Prostate gland (tissue), 2 donors: Measurements from ENCODE around the gene NFE2L3. TPM values are rescaled to one million over a fixed set of nuclear protein-coding genes. Genes with fewer than 3 reads are reported as not detected.
"Not testable (repeated sequence)": the region's sequence is repeated elsewhere in the genome, so short reads cannot be mapped to it uniquely, and the experiment has no call there.

Experiments used
- DNase-seq: peaks from one replicate; pipeline ENCODE4 v3.0.0-alpha.2; 2019; ENCODE audit warnings: low spot score
- H3K27ac ChIP-seq, 2 donors: fragments of 200-600 bp; sonication (generic); 2 replicates each; pipeline ENCODE4 v1.5.1; 2017 to 2019
- H3K27me3 ChIP-seq: fragments of 200-600 bp; sonication (generic); replicated peaks from 2 replicates; pipeline ENCODE4 v1.5.1; 2019; ENCODE audit not compliant: insufficient read depth
- H3K36me3 ChIP-seq, 2 donors: fragments of 200-600 bp; sonication (generic); 1 replicate in 1 of 2; 2 replicates in 1 of 2; pipeline versions ENCODE4 v1.5.1 to v1.8.1; 2017 to 2019
- H3K4me1 ChIP-seq: fragments of 200-600 bp; sonication (generic); replicated peaks from 2 replicates; pipeline ENCODE4 v1.5.1; 2019
- H3K4me3 ChIP-seq, 2 donors: fragments of 200-600 bp; sonication (generic); 2 replicates each; pipeline ENCODE4 v1.5.1; 2017 to 2019
- H3K9me3 ChIP-seq: fragments of 200-600 bp; sonication (generic); 2 replicates; pipeline ENCODE4 v1.5.1; 2017
- POLR2A ChIP-seq: fragments of 450-650 bp; IDR thresholded peaks from one replicate; pipeline ENCODE4 v1.6.1; 2016; ENCODE audit warnings: antibody characterized with exemption, mild to moderate bottlenecking
- POLR2AphosphoS5 ChIP-seq: sonication (generic); formaldehyde crosslinking; IDR thresholded peaks from one replicate; pipeline ENCODE4 v1.6.1; 2017; ENCODE audit warnings: antibody characterized with exemption
- WGBS: methylation state at CpG from one replicate; pipeline ENCODE4 v1.1.5; 2018; 5-methylcytosine and 5-hydroxymethylcytosine counted together
- intact Hi-C: fragments of 100-400 bp; cut with DNase I; formaldehyde crosslinking; loops from one replicate; pipeline ENCODE4 v1.14.2; 2022
- total RNA-seq, 2 donors: library from RNA; depleted of rRNA; stranded (reverse); fragments of >200 nt; gene quantifications; one replicate each; pipeline ENCODE4 v1.1.0, GENCODE V29; 2016
- TF ChIP-seq, protein P1 (sequence below), 4 experiments: fragments of 200-600 bp in 2 of 4; fragments of 450-650 bp in 2 of 4; sonication (generic) in 2 of 4; IDR thresholded peaks; 1 replicate in 3 of 4; 2 replicates in 1 of 4; pipeline ENCODE4 v1.5.1; 2016 to 2019; ENCODE audit warnings: antibody characterized with exemption in 4 of 4, mild to moderate bottlenecking in 2 of 4, moderate library complexity in 2 of 4

The NFE2L3 gene
- total RNA-seq, 2 donors from 2014 or later, result 2.0 to 4.3 TPM

- intact Hi-C loops, result no loop called here
These were observed 29.7 kb downstream of the NFE2L3 start for GRCh38 chr7:26181474-26182227.

DNA sequence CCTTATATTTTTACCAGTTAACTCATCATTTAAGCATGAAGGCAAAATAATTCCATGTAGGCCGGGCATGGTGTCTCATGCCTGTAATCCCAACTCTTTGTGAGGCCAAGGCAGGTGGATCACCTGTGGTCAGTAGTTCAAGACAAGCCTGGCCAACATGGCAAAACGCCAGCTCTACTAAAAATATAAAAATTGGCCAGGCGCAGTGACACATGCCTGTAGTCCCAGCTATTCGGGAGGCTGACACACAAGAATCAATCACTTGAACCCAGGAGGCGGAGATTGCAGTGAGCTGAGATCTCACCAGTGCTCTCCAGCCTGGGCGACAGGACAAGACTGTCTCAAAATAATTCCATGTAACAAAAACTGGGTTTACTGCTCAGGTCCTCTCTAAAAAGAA is 30.3 kb downstream of the NFE2L3 start:
- DNase-seq, result no peak
- no peaks in the 10 kb centered on the region for H3K27me3 ChIP-seq
- H3K9me3 ChIP-seq, result no peaks in the 10 kb centered on the region
- H3K4me1 ChIP-seq, result no peaks in the 10 kb centered on the region
- H3K36me3 ChIP-seq, result no peaks in the 10 kb centered on the region
- TF ChIP-seq, protein P1, sequence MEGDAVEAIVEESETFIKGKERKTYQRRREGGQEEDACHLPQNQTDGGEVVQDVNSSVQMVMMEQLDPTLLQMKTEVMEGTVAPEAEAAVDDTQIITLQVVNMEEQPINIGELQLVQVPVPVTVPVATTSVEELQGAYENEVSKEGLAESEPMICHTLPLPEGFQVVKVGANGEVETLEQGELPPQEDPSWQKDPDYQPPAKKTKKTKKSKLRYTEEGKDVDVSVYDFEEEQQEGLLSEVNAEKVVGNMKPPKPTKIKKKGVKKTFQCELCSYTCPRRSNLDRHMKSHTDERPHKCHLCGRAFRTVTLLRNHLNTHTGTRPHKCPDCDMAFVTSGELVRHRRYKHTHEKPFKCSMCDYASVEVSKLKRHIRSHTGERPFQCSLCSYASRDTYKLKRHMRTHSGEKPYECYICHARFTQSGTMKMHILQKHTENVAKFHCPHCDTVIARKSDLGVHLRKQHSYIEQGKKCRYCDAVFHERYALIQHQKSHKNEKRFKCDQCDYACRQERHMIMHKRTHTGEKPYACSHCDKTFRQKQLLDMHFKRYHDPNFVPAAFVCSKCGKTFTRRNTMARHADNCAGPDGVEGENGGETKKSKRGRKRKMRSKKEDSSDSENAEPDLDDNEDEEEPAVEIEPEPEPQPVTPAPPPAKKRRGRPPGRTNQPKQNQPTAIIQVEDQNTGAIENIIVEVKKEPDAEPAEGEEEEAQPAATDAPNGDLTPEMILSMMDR (IDR thresholded peaks at IDR 0.05), result no peak
- TF ChIP-seq POLR2AphosphoS5, result no peak
- no peak for TF ChIP-seq POLR2A
- 72% methylated on average over 6 of the region's 6 CpGs for WGBS
- H3K4me3 ChIP-seq, result no peak overlapping the region
- H3K27ac ChIP-seq, result no peak overlapping the region
- intact Hi-C loops, result no loop called here

More at GRCh38 chr7:26181474-26182227, 29.7 kb downstream of the NFE2L3 start:
- 83% methylated on average over 3 of the region's 3 CpGs for WGBS
- no peaks in the 10 kb centered on the region for H3K36me3 ChIP-seq
- no peaks in the 10 kb centered on the region for H3K4me1 ChIP-seq
- H3K4me3 ChIP-seq, result no peak overlapping the region
- no peaks in the 10 kb centered on the region for H3K27me3 ChIP-seq
- TF ChIP-seq, protein P1 (IDR thresholded peaks at IDR 0.05), result no peak
- TF ChIP-seq POLR2A, result no peak
- TF ChIP-seq POLR2AphosphoS5, result no peak
- no peak overlapping the region for H3K27ac ChIP-seq
- H3K9me3 ChIP-seq, result no peaks in the 10 kb centered on the region
- DNase-seq, result no peak

DNA sequence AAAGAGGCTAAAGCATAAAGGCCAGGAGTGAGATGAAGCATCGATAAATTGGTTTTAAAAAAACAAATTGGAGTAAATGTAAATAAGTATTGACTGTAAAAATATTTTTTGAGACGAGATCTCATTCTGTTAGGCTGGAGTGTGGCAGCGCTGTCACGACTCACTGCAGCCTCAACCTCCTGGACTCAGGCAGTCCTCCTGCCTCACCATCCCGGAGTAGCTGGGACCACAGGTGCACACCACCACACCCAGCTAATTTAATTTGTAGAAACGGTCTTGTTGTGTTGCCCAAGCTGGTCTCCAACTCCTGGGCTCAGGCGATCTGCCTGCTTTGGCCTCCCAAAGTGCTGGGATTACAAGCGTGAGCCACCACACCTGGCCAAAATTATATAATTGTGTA is 30.7 kb downstream of the NFE2L3 start:
- TF ChIP-seq POLR2A (no peak), POLR2AphosphoS5 (no peak)
- TF ChIP-seq, protein P1 (IDR thresholded peaks at IDR 0.05), result no peak
- Histone ChIP-seq H3K36me3 (no peaks in the 10 kb centered on the region), H3K4me3 (no peak overlapping the region), H3K4me1 (no peaks in the 10 kb centered on the region), H3K27me3 (no peaks in the 10 kb centered on the region), H3K27ac (no peak overlapping the region), H3K9me3 (no peaks in the 10 kb centered on the region)
- 83% methylated on average over 8 of the region's 8 CpGs for WGBS
- intact Hi-C loops, result no loop called here
- DNase-seq, result no peak

DNA sequence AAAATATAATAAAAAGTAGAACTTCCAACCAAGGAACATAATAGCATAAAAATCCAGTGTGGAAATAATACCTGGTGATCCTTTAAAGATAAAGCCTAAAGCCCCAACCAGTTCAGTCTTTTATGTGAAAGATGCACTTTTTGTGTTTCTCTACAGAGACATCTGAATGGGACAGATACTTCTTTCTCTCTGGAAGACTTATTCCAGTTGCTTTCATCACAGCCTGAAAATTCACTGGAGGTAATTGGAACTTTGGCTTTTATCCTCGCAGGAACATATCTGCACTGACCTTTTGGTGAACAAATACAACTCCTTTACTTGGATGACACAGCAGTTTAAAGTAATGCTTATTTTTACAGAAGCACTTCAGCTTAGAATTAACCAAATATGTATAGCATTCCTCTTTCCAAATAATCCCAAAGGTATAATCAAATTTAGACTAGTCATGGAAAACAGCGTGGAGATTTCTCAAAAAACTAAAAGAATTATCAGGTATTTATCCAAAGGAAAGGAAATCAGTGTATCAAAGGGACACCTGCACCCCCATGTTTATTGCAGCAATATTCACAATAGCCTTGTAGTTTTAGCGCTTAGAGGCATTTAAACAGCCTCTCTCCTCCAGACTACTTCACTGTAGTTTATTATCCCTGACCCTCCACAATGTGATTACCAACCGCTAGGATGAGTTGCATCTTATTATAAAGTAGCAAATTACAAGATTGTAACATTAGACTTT is 31.7 kb downstream of the NFE2L3 start:
- Histone ChIP-seq H3K27ac (no peak overlapping the region), H3K4me1 (no peaks in the 10 kb centered on the region), H3K36me3 (no peaks in the 10 kb centered on the region), H3K27me3 (no peaks in the 10 kb centered on the region), H3K4me3 (no peak overlapping the region), H3K9me3 (no peaks in the 10 kb centered on the region)
- intact Hi-C loops, result no loop called here
- 55% methylated on average over 4 of the region's 4 CpGs for WGBS
- no peak for DNase-seq
- TF ChIP-seq POLR2AphosphoS5, result peak; percentile 12
- TF ChIP-seq, protein P1 (IDR thresholded peaks at IDR 0.05), result no peak

DNA sequence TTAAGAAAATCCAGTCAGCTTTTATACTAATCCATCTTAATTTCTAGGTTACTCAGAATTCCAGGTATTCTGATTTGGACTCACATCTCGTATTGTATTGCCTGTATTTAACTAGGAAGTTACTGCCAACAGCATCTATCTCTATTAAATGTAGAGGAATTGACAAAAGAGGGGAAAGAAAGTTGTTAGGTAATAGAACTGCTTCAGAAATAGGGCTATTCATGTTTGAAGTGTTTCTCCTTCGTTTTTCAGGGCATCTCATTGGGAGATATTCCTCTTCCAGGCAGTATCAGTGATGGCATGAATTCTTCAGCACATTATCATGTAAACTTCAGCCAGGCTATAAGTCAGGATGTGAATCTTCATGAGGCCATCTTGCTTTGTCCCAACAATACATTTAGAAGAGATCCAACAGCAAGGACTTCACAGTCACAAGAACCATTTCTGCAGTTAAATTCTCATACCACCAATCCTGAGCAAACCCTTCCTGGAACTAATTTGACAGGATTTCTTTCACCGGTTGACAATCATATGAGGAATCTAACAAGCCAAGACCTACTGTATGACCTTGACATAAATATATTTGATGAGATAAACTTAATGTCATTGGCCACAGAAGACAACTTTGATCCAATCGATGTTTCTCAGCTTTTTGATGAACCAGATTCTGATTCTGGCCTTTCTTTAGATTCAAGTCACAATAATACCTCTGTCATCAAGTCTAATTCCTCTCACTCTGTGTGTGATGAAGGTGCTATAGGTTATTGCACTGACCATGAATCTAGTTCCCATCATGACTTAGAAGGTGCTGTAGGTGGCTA is 32.5 kb downstream of the NFE2L3 start:
- 68% methylated on average over 4 of the region's 4 CpGs for WGBS

More for the DNA sequence above, 32.5 kb downstream of the NFE2L3 start:
- H3K4me1 ChIP-seq, H3K4me3 ChIP-seq, H3K9me3 ChIP-seq, intact Hi-C loops, H3K27me3 ChIP-seq, H3K36me3 ChIP-seq, DNase-seq, H3K27ac ChIP-seq: not testable (repeated sequence)
